Lower leg skin (tissue), 4 donors: Measurements from ENCODE around the gene MYO10. TPM values are rescaled to one million over a fixed set of nuclear protein-coding genes. Genes with fewer than 3 reads are reported as not detected.

Experiments
- DNase-seq, 2 donors: peaks; one replicate each; pipeline ENCODE4 v3.0.0-alpha.2; 2019; ENCODE audit warnings: low spot score in 2 of 2
- H3K4me3 ChIP-seq: fragments of 200-600 bp; sonication (generic); 2 replicates; pipeline ENCODE4 v1.5.1; 2017; ENCODE audit warnings: mild to moderate bottlenecking, low read depth; ENCODE audit not compliant: poor library complexity, severe bottlenecking
- CTCF ChIP-seq, 3 donors: fragments of 450-650 bp; IDR thresholded peaks; one replicate each; pipeline ENCODE4 v1.5.1; 2016; ENCODE audit warnings: antibody characterized with exemption in 3 of 3, mild to moderate bottlenecking in 3 of 3, moderate library complexity in 2 of 3
- POLR2A ChIP-seq, 2 donors: fragments of 450-650 bp; IDR thresholded peaks; one replicate each; pipeline ENCODE4 v1.6.1; 2016 to 2017; ENCODE audit warnings: antibody characterized with exemption in 2 of 2, mild to moderate bottlenecking in 1 of 2, moderate library complexity in 1 of 2
- WGBS, 2 donors: methylation state at CpG; one replicate each; pipeline ENCODE4 v1.1.5; 2018; 5-methylcytosine and 5-hydroxymethylcytosine counted together
- intact Hi-C: fragments of 100-400 bp; cut with DNase I; formaldehyde crosslinking; loops from one replicate; pipeline ENCODE4 v1.15.0; 2023; ENCODE audit warnings: low total_unique reads
- total RNA-seq, 4 donors: library from RNA; depleted of rRNA; stranded (reverse); fragments of >200 nt; gene quantifications; one replicate each; pipeline ENCODE4 v1.1.0, GENCODE V29; 2016

MYO10 gene
- total RNA-seq, 4 donors from 2014 or later: 34.7 to 57.4 (median 47.3) TPM

GRCh38 chr5:16978296-16978695 lies 42.2 kb upstream of the MYO10 start:
- H3K4me3 ChIP-seq: no peak overlapping the region
- TF ChIP-seq POLR2A (IDR thresholded peaks at IDR 0.05): no peak
- TF ChIP-seq CTCF (IDR thresholded peaks at IDR 0.05): no peak
- DNase-seq: no peak
- intact Hi-C loops: no loop called here

GRCh38 chr5:16976625-16977008 lies 40.5 kb upstream of the MYO10 start:
- H3K4me3 ChIP-seq: no peak overlapping the region
- TF ChIP-seq CTCF (IDR thresholded peaks at IDR 0.05) (no peak), POLR2A (IDR thresholded peaks at IDR 0.05) (no peak)
- intact Hi-C loops: no loop called here
- DNase-seq: peak in 1 of 2 donors; percentile 7
- 74 to 76% methylated on average over 1 of the region's 1 CpG for WGBS, 2 donors

DNA sequence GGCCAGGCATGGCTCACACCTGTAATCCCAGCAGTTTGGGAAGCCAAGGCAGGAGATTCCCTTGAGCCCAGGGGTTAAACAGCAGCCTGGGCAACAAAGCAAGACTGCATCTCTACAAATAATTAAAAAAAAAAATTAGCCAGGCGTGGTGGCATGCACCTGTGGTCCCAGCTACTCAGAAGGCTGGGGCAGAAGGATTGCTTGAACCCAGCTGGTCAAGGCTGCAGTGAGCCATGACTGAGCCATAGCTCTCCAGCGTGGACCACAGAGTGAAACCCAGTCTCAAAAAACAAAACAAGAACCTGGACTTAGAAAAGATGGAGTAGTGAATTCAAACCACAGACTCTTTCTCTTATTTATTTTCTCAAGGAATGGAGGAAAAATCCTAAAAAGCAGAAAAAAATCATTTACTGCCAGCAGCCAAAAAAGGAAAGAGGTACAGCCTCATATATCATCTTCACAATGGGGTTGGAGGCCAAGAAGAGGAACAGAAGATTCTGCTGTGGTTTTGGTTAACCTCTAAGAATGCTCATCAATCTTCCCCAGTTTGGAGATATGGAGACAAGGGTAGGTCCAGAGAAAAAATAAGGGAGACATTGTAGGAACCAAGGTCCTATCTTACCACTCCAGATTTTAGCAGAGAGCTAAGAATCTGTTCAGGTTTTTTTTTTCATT lies 40.0 kb upstream of the MYO10 start:
- H3K4me3 ChIP-seq: no peak overlapping the region
- 84 to 98% methylated on average over 2 of the region's 2 CpGs for WGBS, 2 donors
- intact Hi-C loops: no loop called here
- peak in 1 of 2 donors; percentile 21 for DNase-seq
- TF ChIP-seq CTCF (IDR thresholded peaks at IDR 0.05) (no peak), POLR2A (IDR thresholded peaks at IDR 0.05) (no peak)

GRCh38 chr5:16974981-16975380 lies 38.9 kb upstream of the MYO10 start:
- intact Hi-C loops: no loop called here
- TF ChIP-seq POLR2A (IDR thresholded peaks at IDR 0.05): no peak
- no peak for TF ChIP-seq CTCF (IDR thresholded peaks at IDR 0.05)
- H3K4me3 ChIP-seq: no peak overlapping the region
- no peak for DNase-seq
- 48 to 55% methylated on average over 2 of the region's 2 CpGs for WGBS, 2 donors

DNA sequence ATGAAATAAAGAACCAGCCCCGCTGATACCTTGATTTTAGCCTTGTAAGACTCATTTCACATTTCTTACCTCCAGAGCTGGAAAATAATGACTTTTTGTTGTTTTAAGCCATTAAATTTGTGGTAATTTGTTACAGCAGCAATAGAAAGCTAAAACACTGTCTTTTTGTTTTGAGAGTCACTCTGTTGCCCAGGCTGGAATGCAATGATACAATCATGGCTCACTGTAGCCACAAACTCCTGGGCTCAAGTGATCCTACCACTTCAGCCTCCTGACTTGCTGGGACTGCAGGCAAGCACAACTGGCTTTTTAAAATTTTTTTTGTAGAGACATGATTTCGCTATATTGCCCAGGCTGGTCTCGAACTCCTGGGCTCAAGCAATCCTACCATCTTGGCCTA lies 34.7 kb upstream of the MYO10 start:
- H3K4me3 ChIP-seq: no peak overlapping the region
- DNase-seq: no peak
- intact Hi-C loops: no loop called here
- TF ChIP-seq POLR2A (IDR thresholded peaks at IDR 0.05): no peak
- no peak for TF ChIP-seq CTCF (IDR thresholded peaks at IDR 0.05)
- WGBS, 2 donors: 94 to 95% methylated on average over 3 of the region's 3 CpGs

GRCh38 chr5:16970260-16970659 lies 34.2 kb upstream of the MYO10 start:
- TF ChIP-seq POLR2A (IDR thresholded peaks at IDR 0.05): no peak
- no peak for TF ChIP-seq CTCF (IDR thresholded peaks at IDR 0.05)
- intact Hi-C loops: no loop called here
- H3K4me3 ChIP-seq: no peak overlapping the region
- 81 to 87% methylated on average over 5 of the region's 5 CpGs for WGBS, 2 donors
- no peak for DNase-seq
